HG02623 (cell line): Measurements from ENCODE around the gene AMN.
A peak's percentile ranks its signal among the peaks of the same experiment; 100 is the strongest.

Experiments used
- ATAC-seq: cut with Tn5 transposase; IDR thresholded peaks from one replicate; pipeline ENCODE4 v1.9.1; 2021; ENCODE audit warnings: moderate library complexity; ENCODE audit not compliant: unreplicated experiment

Gene AMN

GRCh38 chr14:102927878-102928411, 5.5 kb downstream of the AMN start:
- ATAC-seq: peak; percentile 8

GRCh38 chr14:102928412-102929240, 6.2 kb downstream of the AMN start:
- peak; percentile 52 for ATAC-seq

- ATAC-seq: no peak
These were observed 7.0 kb downstream of the AMN start for GRCh38 chr14:102929241-102930137.

GRCh38 chr14:102930138-102930752, 7.8 kb downstream of the AMN start:
- ATAC-seq: no peak

- ATAC-seq: no peak
These were observed 8.5 kb downstream of the AMN start for GRCh38 chr14:102930753-102931579.

GRCh38 chr14:102931580-102932285, 9.3 kb downstream of the AMN start:
- no peak for ATAC-seq

- ATAC-seq: no peak
These were observed 10.2 kb downstream of the AMN start for GRCh38 chr14:102932484-102933248.

- ATAC-seq: no peak
These were observed 11.3 kb downstream of the AMN start for GRCh38 chr14:102933618-102934231.

GRCh38 chr14:102935756-102936155, 13.3 kb downstream of the AMN start:
- ATAC-seq: no peak

- ATAC-seq: no peak
These were observed 15.1 kb downstream of the AMN start for GRCh38 chr14:102937331-102938175.

- ATAC-seq: no peak
These were observed 15.7 kb downstream of the AMN start for GRCh38 chr14:102938191-102938590.

- no peak for ATAC-seq
These were observed 16.9 kb downstream of the AMN start for GRCh38 chr14:102939329-102939728.

GRCh38 chr14:102939820-102940561, 17.5 kb downstream of the AMN start:
- ATAC-seq: no peak

- no peak for ATAC-seq
These were observed 18.4 kb downstream of the AMN start for GRCh38 chr14:102940729-102941362.

GRCh38 chr14:102941419-102942011, 19.1 kb downstream of the AMN start:
- no peak for ATAC-seq

- no peak for ATAC-seq
These were observed 19.6 kb downstream of the AMN start for GRCh38 chr14:102942069-102942468.
